Lung microvascular endothelial cell (primary cell): ENCODE results near the gene KDELR1. TPM values are rescaled to one million over a fixed set of nuclear protein-coding genes. Genes with fewer than 3 reads are reported as not detected.

Experiments
- DNase-seq, 2 donors: peaks; one replicate each; pipeline versions ENCODE4 v3.0.0 to v3.0.0-alpha.2; 2010; ENCODE audit warnings: low read depth in 2 of 2
- total RNA-seq: library from RNA; depleted of rRNA; stranded (reverse); fragments of >200 nt; gene quantifications from 2 replicates; pipeline ENCODE4 v1.2.1, GENCODE V29; 2014

The KDELR1 gene
- total RNA-seq = 34.9 and 37.0 TPM in 2 replicates

DNA sequence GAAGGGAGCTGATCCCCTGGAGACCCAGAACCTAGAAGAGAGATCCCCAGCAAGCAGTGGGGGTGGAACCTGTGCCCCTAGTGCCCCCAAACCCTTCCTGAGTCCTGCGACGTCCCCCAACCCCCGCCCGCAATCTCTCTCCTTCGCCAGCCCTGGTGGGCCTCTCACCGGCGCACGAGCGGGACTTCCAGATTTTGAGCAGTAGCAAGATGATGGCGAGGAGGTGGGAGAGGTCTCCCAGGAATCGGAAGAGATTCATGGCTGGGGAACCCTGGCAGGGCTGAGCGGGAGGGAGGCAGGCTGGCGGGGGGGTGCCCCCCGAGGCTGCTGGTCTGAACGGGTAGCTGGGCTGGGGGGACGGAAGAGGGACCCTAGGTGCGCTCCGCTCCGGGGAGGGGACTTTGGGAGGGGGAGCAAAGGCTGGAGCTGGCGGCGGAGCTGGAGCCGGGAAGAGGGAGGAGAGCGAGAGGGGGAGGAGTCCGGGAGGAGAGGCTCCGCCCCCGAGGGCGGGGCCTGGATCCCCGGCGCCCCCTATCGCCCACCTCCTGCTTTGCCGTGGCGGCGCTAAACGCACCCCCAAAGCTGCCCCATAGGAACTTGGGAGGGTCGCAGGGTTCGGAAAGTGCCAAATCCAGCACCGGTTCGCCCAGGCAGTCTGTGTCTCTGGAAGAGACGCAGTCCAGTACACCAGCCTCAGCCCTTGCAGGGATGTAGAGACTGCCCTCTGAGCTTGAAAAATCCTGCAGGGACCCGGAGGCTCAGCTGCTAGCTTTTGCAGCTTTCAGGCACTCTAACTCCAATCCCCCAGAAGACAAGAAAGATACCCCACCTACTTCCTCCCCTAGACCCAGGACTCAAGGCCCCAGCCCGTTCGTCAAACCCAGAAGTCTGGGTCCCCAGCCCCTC, at the start of gene KDELR1:
TSS of gene KDELR1 (minus strand) at position 452 of the 906 bp plus-strand sequence. CDS start at position 259, 193 bp downstream.
- DNase-seq = peak; percentile 75 to 85

DNA sequence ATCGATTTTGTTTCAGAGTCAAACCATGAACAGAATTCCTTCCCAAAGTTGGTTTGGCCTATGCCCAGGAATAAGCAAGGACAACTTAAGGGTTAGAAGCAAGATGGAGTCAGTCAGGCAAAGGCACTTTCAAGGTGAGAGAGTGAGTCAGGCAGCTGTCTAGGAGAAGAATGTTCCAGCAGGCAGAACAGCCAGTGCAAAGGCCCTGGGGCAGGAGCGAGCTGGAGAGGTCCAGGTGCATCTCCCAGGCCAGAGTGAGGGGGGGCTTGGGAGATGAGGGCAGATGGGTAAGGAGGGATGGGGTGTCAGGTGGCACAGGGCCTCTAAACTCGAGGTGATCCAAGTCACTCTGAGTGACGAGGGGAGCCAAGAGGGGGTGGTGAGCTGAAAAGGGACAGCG, 45.2 kb upstream of the KDELR1 start:
- DNase-seq = no peak

DNA sequence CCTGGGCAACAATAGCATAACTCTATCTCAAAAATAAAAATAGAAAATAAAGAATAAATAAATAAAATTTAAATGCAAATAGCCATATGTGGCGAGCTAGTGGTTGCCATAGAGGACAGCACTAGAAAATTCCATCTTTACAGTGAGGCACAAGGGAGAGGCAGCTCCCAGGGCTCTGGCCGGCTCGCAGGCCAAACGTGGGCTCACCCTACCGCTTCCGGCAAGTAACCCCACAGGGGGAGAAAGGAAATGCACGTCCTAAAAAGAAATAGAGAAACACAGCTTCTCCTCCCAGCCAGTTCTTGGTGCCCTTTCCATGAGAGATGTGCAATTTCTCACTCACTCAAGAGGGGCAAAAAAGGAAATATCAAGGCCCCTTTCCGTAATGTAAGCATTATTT, 42.0 kb upstream of the KDELR1 start:
- no peak for DNase-seq

DNA sequence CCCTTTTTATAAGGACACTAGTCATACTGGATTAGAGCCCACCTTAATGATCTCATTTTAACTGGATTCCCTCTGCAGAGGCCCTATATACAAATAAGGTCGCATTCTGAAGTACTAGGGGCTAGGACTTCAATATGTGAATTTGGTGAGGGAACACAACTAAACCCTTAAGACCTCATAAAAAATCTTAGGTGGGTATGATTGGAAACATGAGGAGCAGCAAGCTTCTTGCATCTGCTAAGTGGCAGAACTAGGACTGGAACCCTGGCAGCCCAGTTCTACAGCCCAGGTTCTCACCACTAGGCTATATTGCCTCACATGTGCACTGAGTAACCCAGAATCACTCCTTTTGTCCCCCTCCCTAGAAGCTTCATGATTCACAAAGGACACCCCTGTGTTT, 37.3 kb upstream of the KDELR1 start:
- DNase-seq = no peak

DNA sequence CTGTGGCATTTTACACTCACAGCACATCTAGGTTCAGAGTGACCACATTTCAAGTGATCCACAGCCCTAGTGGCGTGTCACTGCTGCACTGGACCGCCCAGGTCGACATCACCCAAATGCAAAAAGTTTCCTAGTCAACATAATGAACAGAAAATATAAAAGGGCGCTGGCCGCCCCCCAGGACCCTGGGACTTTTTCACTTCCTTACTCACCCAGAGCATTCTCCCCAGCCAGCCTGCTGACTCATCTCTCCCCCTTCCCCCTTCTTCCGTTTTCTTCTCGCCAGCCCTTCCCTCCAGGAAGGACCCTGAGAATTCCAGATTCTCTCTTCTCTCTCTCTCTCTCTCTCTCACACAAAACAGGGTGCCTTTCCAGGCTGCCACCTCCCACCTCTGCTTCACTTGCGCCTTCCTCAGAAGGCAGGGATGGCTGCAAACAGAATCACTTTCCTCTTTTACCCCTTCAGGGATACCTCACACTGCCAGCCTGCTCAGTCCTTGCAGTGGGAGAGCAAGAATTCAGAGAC, 33.4 kb upstream of the KDELR1 start:
- peak; percentile 47 to 80 for DNase-seq

DNA sequence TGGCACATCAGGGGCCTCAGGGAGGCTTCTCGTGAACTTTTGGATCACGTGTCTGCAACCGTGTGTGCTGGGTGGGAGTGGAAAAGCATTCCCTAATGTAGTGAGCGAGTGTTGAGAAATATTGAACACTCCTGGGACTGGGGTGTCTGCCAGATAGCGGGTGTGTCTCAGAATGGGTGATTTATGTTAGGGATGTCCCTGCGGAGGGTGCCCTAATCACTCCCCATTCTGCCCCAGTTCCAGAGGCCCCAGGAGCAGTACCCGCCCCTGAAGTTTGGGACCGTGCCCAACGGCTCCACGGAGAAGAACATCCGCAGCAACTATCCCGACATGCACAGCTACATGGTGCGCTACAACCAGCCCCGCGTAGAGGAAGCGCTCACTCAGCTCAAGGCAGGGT, 30.2 kb upstream of the KDELR1 start:
- DNase-seq = no peak

DNA sequence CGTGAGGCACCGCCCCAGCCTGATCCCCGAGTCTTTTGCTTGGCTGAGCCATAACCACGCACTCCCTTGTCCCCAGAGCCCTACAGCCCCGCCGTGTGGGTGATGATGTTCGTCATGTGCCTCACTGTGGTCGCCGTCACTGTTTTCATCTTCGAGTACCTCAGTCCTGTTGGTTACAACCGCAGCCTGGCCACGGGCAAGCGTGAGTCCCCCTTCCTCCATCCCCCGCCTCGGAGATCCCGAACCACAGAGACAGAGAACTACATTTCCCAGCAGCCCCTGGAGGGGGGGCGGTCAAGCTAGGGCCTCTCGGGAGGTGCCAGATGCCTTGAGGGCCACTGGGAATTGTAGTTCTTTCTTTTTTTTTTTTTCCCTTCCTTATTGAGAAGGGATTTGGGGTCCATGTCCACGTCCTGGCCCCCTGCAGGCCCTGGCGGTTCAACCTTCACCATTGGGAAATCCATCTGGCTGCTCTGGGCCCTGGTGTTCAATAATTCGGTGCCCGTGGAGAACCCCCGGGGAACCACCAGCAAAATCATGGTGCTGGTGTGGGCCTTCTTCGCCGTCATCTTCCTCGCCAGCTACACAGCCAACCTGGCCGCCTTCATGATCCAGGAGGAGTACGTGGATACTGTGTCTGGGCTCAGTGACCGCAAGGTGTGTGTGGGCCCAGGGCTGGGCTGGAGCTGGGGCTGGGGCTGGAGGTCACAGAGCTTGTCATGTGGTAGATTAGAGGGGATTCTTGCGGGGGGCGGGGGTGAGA, 28.0 kb upstream of the KDELR1 start:
- peak; percentile 52 to 73 for DNase-seq

DNA sequence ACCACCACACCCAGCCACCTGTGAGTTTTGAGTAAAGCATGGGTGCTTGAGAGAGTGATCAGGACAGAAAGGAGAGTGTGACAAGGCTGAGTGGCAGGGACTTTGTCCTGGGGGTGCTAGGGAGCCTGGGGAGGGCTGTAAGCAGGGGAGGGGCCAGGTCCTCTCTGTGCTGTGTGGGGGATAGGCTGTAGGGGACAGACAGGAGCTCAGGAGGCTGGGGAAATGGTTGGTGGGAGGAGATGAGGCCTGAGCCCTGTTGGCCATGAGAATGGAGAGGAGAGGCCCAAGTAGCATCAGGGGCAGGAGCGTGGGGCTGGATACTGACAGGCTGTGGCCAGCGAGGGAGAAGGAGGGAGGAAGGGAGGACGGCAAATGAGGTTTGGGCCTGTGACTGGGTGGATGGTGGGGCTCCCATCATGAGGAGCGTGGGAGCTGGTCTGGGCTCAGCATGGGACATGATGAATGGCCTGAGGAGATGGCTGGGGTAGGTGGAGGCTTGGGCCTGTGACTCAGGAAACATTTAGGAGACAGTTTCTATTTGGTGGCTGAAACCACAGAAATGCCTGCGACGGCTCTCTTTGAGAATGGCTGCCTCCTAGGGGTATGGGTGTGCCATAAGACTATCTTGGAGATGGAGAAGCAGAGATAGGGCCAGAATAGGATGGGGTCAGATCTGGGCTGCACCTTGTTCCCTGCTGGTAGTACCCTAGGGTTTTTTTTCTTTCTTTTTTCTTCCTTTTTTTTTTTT, 27.1 kb upstream of the KDELR1 start:
- no peak for DNase-seq

DNA sequence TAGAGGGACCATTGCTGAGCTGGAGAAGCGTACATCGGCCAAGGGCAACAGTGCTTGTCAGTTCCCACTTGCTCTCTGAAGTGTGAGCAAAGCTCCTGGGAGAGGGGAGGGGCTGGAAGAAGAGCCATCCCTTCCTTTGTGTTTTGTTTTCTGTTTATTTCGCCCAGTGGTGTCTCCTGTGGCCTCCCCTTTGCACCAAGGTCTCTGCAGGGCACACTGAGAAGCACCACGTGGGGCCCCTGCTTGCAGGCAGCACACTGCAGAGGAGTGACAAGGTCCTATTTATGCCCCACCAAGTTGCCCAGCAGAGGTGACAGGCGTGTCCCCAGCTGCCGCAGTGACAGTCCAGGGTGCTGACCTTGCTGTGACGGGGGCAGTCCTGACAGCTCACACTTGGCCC, 26.1 kb upstream of the KDELR1 start:
- DNase-seq = no peak

DNA sequence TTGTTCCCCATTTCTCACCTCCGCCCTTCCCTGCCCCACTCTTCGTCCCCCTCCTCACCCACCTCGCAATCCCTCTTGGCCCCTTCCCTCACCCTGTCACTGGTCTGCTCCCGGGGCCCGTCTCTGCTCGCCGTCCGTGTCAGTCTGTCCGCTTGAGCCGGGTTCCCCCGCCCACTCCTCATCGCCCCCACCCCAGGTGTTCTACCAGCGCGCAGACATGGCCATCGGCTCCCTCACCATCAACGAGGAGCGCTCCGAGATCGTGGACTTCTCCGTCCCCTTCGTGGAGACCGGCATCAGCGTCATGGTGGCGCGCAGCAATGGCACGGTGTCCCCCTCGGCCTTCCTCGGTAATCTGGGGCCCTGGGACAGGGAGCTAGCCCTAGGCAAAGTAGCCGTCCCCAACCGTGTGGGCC, 24.5 kb upstream of the KDELR1 start:
- DNase-seq = no peak

DNA sequence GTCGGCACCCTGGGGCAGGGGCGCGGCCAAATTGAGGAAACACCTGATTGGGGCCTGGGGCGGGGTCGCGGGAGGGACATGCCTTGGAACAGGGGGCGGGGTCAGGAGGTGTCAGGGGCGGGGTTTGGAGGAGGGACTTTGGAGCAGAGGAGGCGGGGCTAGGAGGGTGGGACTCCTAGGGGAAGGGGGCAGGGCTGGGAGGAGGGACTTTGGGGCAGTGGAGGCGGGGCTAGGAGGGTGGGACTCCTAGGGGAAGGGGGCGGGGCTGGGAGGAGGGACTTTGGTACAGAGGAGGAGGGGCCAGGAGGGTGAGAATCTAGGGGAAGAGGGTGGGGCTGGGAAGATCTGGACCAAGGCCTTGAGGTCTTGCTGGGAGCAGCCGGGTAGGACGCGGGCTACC, 24.0 kb upstream of the KDELR1 start:
- peak; percentile 90 for DNase-seq

DNA sequence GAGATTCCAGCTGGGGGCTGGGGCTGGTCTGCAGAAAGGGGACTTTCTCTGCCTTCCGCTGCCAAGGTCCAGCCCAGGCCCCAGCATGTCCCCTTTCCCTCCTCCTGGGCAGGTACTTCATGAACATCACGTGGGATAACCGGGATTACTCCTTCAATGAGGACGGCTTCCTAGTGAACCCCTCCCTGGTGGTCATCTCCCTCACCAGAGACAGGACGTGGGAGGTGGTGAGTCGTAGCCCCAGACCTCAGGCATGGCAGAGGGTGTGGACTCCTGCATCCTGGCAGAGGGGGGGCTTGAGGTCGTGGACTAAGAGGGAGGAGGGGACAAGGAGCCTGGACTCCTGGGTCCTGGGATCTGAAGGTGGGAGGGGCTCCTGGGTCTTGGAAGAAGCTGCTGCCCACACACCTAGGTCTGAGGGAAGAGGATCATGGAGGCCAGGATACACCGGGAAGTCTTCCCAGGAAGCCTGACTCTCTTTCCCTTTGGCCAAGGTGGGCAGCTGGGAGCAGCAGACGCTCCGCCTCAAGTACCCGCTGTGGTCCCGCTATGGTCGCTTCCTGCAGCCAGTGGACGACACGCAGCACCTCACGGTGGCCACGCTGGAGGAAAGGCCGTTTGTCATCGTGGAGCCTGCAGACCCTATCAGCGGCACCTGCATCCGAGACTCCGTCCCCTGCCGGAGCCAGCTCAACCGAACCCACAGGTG, 22.7 kb upstream of the KDELR1 start:
- no peak for DNase-seq

DNA sequence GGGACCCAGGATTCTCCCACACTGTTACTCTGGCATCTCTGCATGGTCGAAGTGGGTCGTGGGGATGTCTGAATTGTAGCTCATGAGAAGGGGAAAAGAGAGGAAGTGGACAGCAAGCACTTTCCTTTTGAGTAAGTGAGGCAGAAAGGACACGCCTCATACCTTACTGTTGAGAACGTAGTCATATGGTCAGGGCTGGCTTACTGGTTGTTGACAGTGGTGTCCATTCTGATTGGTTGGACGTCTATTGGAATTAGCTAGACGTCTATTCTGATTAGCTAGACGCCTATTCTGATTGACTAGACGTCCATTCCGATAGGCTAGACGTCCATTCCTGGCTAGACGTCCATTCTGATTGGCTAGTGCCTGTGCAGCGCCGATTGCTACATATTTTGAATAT, 14.5 kb upstream of the KDELR1 start:
- DNase-seq = no peak

DNA sequence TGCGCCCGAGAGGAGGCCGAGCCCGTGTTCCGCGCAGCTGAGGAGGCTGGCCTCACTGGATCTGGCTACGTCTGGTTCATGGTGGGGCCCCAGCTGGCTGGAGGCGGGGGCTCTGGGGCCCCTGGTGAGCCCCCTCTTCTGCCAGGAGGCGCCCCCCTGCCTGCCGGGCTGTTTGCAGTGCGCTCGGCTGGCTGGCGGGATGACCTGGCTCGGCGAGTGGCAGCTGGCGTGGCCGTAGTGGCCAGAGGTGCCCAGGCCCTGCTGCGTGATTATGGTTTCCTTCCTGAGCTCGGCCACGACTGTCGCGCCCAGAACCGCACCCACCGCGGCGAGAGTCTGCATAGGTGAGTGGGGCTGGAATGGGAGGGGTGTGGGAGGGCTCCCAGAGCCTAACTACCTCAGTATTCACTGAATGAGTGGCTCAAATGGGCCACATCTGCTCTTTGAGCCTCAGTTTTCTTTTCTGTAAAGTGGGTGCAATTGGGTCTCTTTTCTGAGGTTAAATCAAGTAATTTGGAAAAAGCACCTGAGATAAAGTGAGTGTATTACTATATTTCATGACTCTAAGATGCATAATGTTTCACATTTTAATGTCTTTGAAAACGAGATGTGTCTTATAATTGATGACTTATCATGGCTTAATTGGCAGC, 13.8 kb upstream of the KDELR1 start:
- no peak for DNase-seq

DNA sequence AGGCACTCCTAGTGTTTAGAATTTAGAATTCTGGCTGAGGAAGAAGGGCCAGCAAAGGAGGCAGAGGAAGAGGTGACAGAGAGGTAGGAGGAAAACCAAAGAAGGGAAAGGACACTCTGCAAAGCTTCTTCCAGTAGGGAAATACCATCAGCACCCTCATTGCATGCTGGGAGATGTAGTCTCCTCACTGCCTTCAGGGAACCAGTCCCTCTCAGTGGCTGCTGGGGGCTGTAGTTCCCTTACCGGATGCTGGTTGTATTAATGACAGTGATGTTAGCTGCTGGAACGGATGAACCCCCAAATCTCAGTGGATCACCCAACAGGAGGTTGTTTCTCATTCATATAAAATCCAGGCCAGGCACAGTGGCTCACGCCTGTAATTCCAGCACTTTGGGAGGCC, 12.3 kb upstream of the KDELR1 start:
- DNase-seq = peak; percentile 72 to 80

DNA sequence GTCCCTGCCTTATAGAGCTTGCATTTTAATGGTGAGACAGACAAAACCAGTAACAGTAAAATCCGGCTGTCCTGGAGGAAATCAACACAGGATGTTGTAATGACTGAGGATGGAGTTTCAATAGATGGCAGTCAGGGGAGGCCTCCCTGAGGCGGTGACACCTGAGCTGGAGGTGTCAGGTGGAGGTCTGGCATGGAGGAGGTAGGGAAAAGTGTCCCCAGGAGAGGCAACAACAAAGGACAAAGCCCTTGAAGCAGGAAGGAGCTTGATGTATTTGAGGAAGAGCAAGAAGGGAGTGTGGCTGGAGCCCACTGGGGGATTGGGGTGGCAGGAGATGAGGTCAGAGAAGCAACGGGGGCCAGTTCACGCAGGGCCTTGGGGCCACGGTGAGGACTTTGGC, 9.9 kb upstream of the KDELR1 start:
- no peak for DNase-seq

DNA sequence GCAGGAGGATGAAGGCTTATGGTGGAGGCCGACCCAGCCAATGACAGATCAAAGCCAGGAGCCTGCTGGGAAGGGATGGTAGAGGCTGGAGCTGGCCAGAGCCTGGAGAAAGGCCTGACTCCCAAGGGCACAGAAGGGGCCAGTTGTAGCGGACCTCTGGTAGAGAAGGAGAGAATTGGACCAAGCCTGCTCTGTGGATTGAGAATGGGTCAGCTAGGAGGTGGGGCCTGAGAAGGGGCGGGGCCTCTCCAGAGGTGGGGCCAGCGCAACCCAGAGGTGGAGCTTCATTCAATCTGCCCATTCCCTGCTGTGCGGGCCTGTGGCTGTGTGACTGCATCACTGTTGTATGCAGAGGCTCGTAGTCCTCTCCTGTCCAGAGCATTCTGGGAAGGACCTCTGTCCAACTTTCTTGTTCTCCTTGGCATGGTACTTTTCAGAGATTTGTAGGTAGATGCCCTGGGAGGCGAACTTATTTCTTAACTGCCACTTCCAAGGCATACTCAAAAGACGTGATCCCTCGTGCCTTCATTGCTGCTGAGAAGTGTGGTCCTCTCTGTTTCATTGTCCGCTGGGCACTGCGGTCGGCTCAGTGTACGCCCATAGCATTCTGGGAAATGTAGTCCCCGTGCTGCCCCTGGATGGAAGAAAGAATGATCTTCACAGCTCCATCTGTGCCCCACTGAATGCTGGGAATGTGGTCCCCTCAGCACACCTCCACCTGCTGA, 8.8 kb upstream of the KDELR1 start:
- DNase-seq = peak; percentile 79 to 81

DNA sequence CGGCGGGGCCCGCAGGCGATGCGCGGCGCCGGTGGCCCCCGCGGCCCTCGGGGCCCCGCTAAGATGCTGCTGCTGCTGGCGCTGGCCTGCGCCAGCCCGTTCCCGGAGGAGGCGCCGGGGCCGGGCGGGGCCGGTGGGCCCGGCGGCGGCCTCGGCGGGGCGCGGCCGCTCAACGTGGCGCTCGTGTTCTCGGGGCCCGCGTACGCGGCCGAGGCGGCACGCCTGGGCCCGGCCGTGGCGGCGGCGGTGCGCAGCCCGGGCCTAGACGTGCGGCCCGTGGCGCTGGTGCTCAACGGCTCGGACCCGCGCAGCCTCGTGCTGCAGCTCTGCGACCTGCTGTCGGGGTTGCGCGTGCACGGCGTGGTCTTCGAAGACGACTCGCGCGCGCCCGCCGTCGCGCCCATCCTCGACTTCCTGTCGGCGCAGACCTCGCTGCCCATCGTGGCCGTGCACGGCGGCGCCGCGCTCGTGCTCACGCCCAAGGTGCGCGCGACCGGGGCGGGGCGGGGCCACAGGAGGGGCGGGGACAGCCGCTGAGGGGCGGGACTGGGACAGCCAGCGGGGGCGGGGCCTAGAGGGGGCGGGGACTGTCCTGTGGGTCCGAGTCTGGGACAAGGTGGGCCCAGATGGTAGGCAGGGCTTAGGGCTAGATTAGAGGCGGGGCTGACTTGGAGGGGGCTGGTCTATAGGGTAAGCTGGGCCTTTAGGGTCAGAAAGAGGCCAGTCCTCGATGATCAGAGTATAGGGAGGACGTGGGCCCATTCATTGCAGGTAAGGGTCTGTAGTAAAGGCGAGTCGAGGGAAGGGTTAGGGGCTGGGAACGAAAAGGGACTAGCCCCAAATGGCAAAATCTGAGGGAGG, 7.3 kb upstream of the KDELR1 start:
- DNase-seq = peak; percentile 87 to 93

DNA sequence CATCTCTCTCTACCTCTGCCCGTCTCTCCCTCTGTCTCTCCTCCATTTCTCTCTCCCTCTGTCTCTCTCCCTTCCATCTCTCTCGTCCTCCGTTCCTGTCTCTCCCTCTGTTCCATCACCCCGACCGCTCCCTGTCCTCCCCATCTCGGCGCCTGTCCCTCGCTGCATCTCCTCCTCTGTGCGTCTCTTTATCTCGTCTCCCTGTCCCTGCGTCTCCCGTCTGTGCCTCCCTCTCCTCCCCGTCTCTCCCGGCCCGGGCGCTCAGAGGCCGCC, 6.7 kb upstream of the KDELR1 start:
- no peak for DNase-seq
